ENCODE measurements around the gene PNKP.

The PNKP gene

GRCh38 chr19:49894879-49895565 lies 27.6 kb upstream of the PNKP start:
- ATAC-seq = peak; percentile 50
- H3K4me3 Mint-ChIP-seq = peak overlapping the region; percentile 78 to 81
- peaks cover 80% of the 10 kb centered on the region for H3K4me1 Mint-ChIP-seq
- no peaks in the 10 kb centered on the region for H3K27me3 Mint-ChIP-seq
- H3K27ac Mint-ChIP-seq = peak overlapping the region; percentile 55 to 83
- peak in 1 of 2 donors; percentile 80 for DNase-seq
- no peaks in the 10 kb centered on the region for H3K9me3 Mint-ChIP-seq

GRCh38 chr19:49894011-49894664 lies 26.8 kb upstream of the PNKP start:
- peak overlapping the region in 1 of 2 donors; percentile 48 for H3K27ac Mint-ChIP-seq
- no peak for ATAC-seq
- H3K27me3 Mint-ChIP-seq = no peaks in the 10 kb centered on the region
- H3K9me3 Mint-ChIP-seq = no peaks in the 10 kb centered on the region
- peaks cover 83% of the 10 kb centered on the region for H3K4me1 Mint-ChIP-seq
- peak overlapping the region in 1 of 2 donors; percentile 78 for H3K4me3 Mint-ChIP-seq
- no peak for DNase-seq

DNA sequence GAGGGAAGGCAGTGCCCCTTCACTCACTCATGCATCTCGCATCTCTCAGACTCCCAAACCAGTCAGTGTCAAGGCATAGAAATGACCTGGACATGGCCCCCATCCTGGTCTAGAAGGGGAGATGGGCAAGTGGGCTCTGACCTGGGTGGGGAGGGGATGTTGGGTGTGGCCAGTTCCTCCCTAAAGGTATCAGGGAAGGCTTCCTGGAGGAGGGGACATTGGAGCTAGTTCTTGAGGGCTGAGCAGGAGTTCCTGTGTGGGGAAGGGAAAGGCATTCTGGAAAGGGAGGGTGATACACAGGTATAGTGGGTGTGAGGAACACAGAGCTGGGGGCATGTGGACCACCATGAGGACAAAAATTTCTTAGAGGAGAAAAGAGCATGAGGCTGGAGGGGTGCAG lies 25.3 kb upstream of the PNKP start:
- peak overlapping the region; percentile 4 to 84 for H3K27ac Mint-ChIP-seq
- H3K4me1 Mint-ChIP-seq = peaks cover 81% of the 10 kb centered on the region
- H3K27me3 Mint-ChIP-seq = no peaks in the 10 kb centered on the region
- peak overlapping the region; percentile 30 for H3K4me3 Mint-ChIP-seq
- DNase-seq (no peak), ATAC-seq (no peak)
- no peaks in the 10 kb centered on the region for H3K9me3 Mint-ChIP-seq

DNA sequence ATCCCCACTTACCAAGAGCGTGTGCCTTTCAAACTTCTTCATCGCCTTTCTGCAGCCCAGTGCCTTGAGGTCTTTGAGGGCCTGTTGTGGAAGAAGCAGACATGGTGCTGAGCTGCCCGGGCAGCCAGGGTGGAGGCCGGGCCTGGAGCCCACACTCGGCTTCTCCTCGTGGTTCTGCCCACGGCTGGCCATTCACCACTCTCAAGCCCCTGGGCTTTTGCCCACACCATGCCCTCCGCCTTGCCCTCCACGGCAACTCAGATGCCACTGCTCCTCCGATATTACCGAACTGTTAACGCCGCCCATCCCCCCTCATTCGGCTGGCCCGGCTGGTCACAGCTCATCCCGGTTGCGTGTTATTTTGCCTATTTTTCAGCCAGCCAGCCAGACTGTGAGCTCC lies 24.0 kb upstream of the PNKP start:
- H3K9me3 Mint-ChIP-seq = no peaks in the 10 kb centered on the region
- no peak overlapping the region for H3K4me3 Mint-ChIP-seq
- H3K27ac Mint-ChIP-seq = no peak overlapping the region

GRCh38 chr19:49890349-49891311 lies 23.3 kb upstream of the PNKP start:
- H3K27ac Mint-ChIP-seq = no peak overlapping the region
- H3K4me1 Mint-ChIP-seq = peaks cover 60% of the 10 kb centered on the region
- no peaks in the 10 kb centered on the region for H3K27me3 Mint-ChIP-seq
- peak in 1 of 2 donors; percentile 55 for DNase-seq
- peak overlapping the region; percentile 75 to 84 for H3K4me3 Mint-ChIP-seq
- ATAC-seq = peak; percentile 68
- no peaks in the 10 kb centered on the region for H3K9me3 Mint-ChIP-seq

More for the DNA sequence above, 24.0 kb upstream of the PNKP start:
- no peak for ATAC-seq
- Mint-ChIP-seq H3K4me1 (peaks cover 67% of the 10 kb centered on the region), H3K27me3 (no peaks in the 10 kb centered on the region)
- DNase-seq = no peak

DNA sequence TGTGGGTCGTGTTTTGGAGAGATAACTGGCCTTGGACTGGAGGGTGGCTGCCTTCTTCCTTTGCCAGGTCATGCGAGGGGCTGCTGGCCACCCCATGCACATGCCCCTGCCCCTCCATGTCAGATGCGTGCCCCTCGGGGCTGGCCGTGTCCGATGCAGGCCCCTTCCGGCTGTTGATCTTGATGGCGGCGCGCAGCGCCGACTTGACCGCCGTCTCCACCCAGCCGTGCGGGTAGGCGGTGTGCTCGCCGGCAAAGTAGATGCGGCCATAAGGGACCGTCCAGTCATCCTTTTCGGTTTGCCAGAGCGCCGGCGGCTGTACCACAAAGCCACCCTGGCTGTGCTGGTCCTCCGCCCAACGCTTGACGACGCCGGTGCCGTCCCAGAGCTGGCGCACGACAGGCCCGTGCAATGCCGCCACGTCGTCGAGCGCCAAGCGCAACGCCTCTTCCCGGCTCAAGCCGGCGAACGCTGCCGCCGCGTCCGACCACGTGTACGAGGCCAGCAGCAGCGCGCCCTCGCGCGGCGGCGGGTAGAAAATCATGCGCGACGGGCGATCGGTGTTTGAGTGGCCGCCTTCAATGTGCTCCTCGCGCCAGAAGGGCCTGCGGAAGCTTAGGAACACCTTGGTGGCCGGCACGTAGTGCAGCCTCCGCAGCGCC lies 22.4 kb upstream of the PNKP start:
- Mint-ChIP-seq H3K27ac (peak overlapping the region in 1 of 2 donors; percentile 48), H3K4me3 (peak overlapping the region; percentile 75 to 84), H3K9me3 (no peaks in the 10 kb centered on the region), H3K27me3 (no peaks in the 10 kb centered on the region), H3K4me1 (peaks cover 52% of the 10 kb centered on the region)
- peak; percentile 78 for ATAC-seq
- DNase-seq = peak; percentile 81 to 84

- Mint-ChIP-seq H3K27me3 (no peaks in the 10 kb centered on the region), H3K9me3 (no peaks in the 10 kb centered on the region), H3K27ac (no peak overlapping the region), H3K4me1 (peaks cover 45% of the 10 kb centered on the region), H3K4me3 (peak overlapping the region; percentile 26 to 64)
- ATAC-seq (no peak), DNase-seq (no peak)
Observed at GRCh38 chr19:49889038-49889686, 21.8 kb upstream of the PNKP start.

GRCh38 chr19:49888510-49888824 lies 21.1 kb upstream of the PNKP start:
- H3K4me3 Mint-ChIP-seq = peak overlapping the region in 1 of 2 donors; percentile 64
- no peak overlapping the region for H3K27ac Mint-ChIP-seq
- peaks cover 43% of the 10 kb centered on the region for H3K4me1 Mint-ChIP-seq
- DNase-seq (no peak), ATAC-seq (no peak)
- H3K9me3 Mint-ChIP-seq = no peaks in the 10 kb centered on the region
- H3K27me3 Mint-ChIP-seq = no peaks in the 10 kb centered on the region

GRCh38 chr19:49887665-49888509 lies 20.5 kb upstream of the PNKP start:
- Mint-ChIP-seq H3K27me3 (no peaks in the 10 kb centered on the region), H3K9me3 (no peaks in the 10 kb centered on the region), H3K4me1 (peaks cover 37% of the 10 kb centered on the region), H3K27ac (no peak overlapping the region), H3K4me3 (peak overlapping the region in 1 of 2 donors; percentile 8)
- ATAC-seq = no peak
- no peak for DNase-seq

- Mint-ChIP-seq H3K9me3 (no peaks in the 10 kb centered on the region), H3K27ac (peak overlapping the region in 1 of 2 donors; percentile 12), H3K4me3 (no peak overlapping the region), H3K4me1 (peaks cover 30% of the 10 kb centered on the region), H3K27me3 (no peaks in the 10 kb centered on the region)
- DNase-seq (no peak), ATAC-seq (no peak)
Observed at GRCh38 chr19:49887037-49887664, 19.8 kb upstream of the PNKP start.

- Mint-ChIP-seq H3K9me3 (no peaks in the 10 kb centered on the region), H3K27ac (no peak overlapping the region), H3K4me1 (peaks cover 14% of the 10 kb centered on the region), H3K27me3 (no peaks in the 10 kb centered on the region), H3K4me3 (no peak overlapping the region)
- DNase-seq = no peak
- no peak for ATAC-seq
Observed at GRCh38 chr19:49884760-49885159, 17.4 kb upstream of the PNKP start.

DNA sequence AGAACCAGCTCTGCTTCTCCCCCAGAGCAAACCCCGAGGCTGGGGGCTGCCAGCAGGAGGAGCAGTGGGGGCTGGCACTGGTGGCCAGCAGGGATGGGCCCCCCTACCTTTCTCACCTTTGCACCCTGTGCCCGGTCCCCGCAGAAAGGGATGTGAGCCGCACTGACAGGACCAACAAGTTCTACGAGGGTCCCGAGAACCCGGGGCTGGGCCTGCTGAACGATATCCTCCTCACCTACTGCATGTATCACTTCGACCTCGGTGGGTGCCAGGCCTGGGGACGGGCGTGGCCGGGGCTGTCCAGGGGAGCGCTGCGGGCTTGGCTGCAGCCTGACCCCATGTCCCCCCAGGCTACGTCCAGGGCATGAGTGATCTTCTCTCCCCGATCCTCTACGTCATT lies 16.7 kb upstream of the PNKP start:
- Mint-ChIP-seq H3K4me3 (no peak overlapping the region), H3K9me3 (no peaks in the 10 kb centered on the region), H3K4me1 (peaks cover 11% of the 10 kb centered on the region), H3K27ac (no peak overlapping the region), H3K27me3 (no peaks in the 10 kb centered on the region)
- no peak for ATAC-seq
- DNase-seq = no peak

DNA sequence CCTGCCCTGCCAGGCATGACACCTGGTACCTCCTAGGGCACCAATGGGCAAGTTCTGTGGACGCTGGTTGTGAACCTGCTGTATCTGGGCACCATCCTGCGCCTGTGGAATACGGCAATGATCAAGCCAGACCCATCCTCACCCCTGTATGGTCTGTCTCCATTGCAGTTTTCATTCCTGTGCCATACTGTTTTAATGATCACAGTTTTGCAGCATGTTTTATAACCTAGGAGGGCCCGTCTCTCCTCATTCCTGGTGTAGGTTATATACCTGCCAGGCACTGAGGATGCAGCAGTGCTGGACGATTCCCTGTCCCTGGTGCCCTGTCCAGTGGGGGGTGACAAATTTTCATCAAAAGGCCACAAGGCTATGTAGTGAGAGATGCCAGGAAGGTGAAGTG lies 15.7 kb upstream of the PNKP start:
- no peaks in the 10 kb centered on the region for H3K27me3 Mint-ChIP-seq
- no peaks in the 10 kb centered on the region for H3K9me3 Mint-ChIP-seq
- H3K4me1 Mint-ChIP-seq = peaks cover 14% of the 10 kb centered on the region
- no peak overlapping the region for H3K27ac Mint-ChIP-seq
- DNase-seq (no peak), ATAC-seq (no peak)
- no peak overlapping the region for H3K4me3 Mint-ChIP-seq

GRCh38 chr19:49882643-49883042 lies 15.3 kb upstream of the PNKP start:
- no peaks in the 10 kb centered on the region for H3K9me3 Mint-ChIP-seq
- no peak for DNase-seq
- H3K4me1 Mint-ChIP-seq = peaks cover 17% of the 10 kb centered on the region
- no peak for ATAC-seq
- H3K27me3 Mint-ChIP-seq = no peaks in the 10 kb centered on the region
- no peak overlapping the region for H3K4me3 Mint-ChIP-seq
- no peak overlapping the region for H3K27ac Mint-ChIP-seq

Data from stimulated activated naive CD8-positive, alpha-beta T cell treated with anti-CD3 and anti-CD28 coated beads, Interleukin-15, amount 100 ng/mL, for 72 hours (primary cell).